HCT116 (cell line): ENCODE measurements around the gene MRTFB. TPM values are rescaled to one million over a fixed set of nuclear protein-coding genes. Genes with fewer than 3 reads are reported as not detected.

Experiments used
- ATAC-seq: fragments of 200-7000 bp; cut with Tn5 transposase; 2 replicates; pipeline ENCODE4 v1.9.1; 2020; ENCODE audit warnings: mild to moderate bottlenecking, moderate library complexity
- BruUV-seq: library from RNA; stranded (reverse); fragments of 400-500 nt; replicated peaks from 2 replicates; lab custom pipeline; 2021; lab: Mats Ljungman, UMichigan
- CTCF ChIA-PET: fragments of 300-600 bp; sonication (Branson Sonifier 250); formaldehyde crosslinking; loops from one replicate; lab custom pipeline; 2021; ENCODE audit warnings: antibody characterized with exemption; lab: Charles Lee
- POLR2A ChIA-PET: fragments of 300-600, 350-600 bp; sonication (Branson Sonifier 250); formaldehyde crosslinking; loops from one replicate; lab custom pipeline; 2021; ENCODE audit warnings: antibody characterized with exemption; lab: Charles Lee
- RAD21 ChIA-PET, 2 experiments: fragments of 300-600 bp; sonication (Branson Sonifier 250); formaldehyde crosslinking; loops; one replicate each; lab custom pipeline; 2023; ENCODE audit warnings: low total read pairs in 2 of 2; ENCODE audit not compliant: uncharacterized antibody in 2 of 2, unreplicated experiment in 2 of 2, low non-redundant PET in 1 of 2; lab: Charles Lee
- DNase-seq: peaks from one replicate; pipeline ENCODE4 v3.0.0-alpha.2; 2010; ENCODE audit warnings: low read depth, low spot score
- H2AFZ ChIP-seq: fragments of 200-600 bp; shearing (Covaris generic), sonication (generic); 2 replicates; pipeline ENCODE4 v1.6.1; 2017; ENCODE audit warnings: low read depth, mixed run types, mixed read lengths, antibody characterized with exemption, low read length; ENCODE audit not compliant: poor library complexity, severe bottlenecking
- H3K27ac ChIP-seq: 2 replicates; pipeline ENCODE4 v1.5.1; 2012; ENCODE audit warnings: low read depth, low read length
- H3K27me3 ChIP-seq: fragments of 200-600 bp; sonication (generic); 2 replicates; pipeline ENCODE4 v1.6.1; 2016; ENCODE audit warnings: mixed run types, low read length, mixed read lengths; ENCODE audit not compliant: insufficient read depth
- H3K36me3 ChIP-seq, 2 experiments: fragments of 200-500 bp in 1 of 2; fragments of 200-600 bp in 1 of 2; sonication (Bioruptor generic) in 1 of 2; sonication (generic) in 1 of 2; 2 replicates each; pipeline versions ENCODE4 v1.5.1 to v1.6.1; 2014 to 2016; ENCODE audit warnings: low read length in 2 of 2, inconsistent platforms in 1 of 2, mixed read lengths in 1 of 2, mixed run types in 1 of 2; ENCODE audit not compliant: insufficient read depth in 2 of 2, control insufficient read depth in 1 of 2
- H3K4me1 ChIP-seq, 2 experiments: fragments of 200-600 bp in 1 of 2; sonication (generic) in 1 of 2; 2 replicates each; pipeline versions ENCODE4 v1.5.1 to v1.6.1; 2012 to 2017; ENCODE audit warnings: low read length in 2 of 2, inconsistent platforms in 1 of 2, mild to moderate bottlenecking in 1 of 2, mixed read lengths in 1 of 2, mixed run types in 1 of 2, moderate library complexity in 1 of 2; ENCODE audit not compliant: insufficient read depth in 2 of 2, control insufficient read depth in 1 of 2
- H3K4me2 ChIP-seq: fragments of 200-600 bp; sonication (generic); 2 replicates; pipeline ENCODE4 v1.6.1; 2017; ENCODE audit warnings: mixed run types, low read length, mixed read lengths
- H3K4me3 ChIP-seq, 2 experiments: fragments of 200-600 bp in 1 of 2; sonication (generic) in 1 of 2; replicated peaks in 1 of 2; 2 replicates each; pipeline ENCODE4 v1.5.1; 2011 to 2016; ENCODE audit warnings: low read length in 2 of 2, control low read depth in 1 of 2, low read depth in 1 of 2, mild to moderate bottlenecking in 1 of 2, mixed read lengths in 1 of 2, mixed run types in 1 of 2
- H3K79me2 ChIP-seq: fragments of 200-600 bp; sonication (generic); 2 replicates; pipeline ENCODE4 v1.6.1; 2017; ENCODE audit warnings: mild to moderate bottlenecking, mixed run types, low read length, moderate library complexity, mixed read lengths; ENCODE audit not compliant: insufficient read depth
- H3K9ac ChIP-seq: fragments of 200-600 bp; sonication (generic); 2 replicates; pipeline ENCODE4 v1.6.1; 2016; ENCODE audit warnings: low read length, mixed read lengths
- H3K9me2 ChIP-seq: fragments of 200-600 bp; sonication (generic), shearing (Covaris generic); 2 replicates; pipeline ENCODE4 v1.6.1; 2017; ENCODE audit warnings: mixed run types, mild to moderate bottlenecking, moderate library complexity; ENCODE audit not compliant: insufficient read depth
- H3K9me3 ChIP-seq, 2 experiments: fragments of 200-500 bp in 1 of 2; fragments of 200-600 bp in 1 of 2; sonication (Bioruptor generic) in 1 of 2; sonication (generic) in 1 of 2; 2 replicates each; pipeline ENCODE4 v1.6.1; 2014 to 2017; ENCODE audit warnings: low read length in 2 of 2, mixed read lengths in 2 of 2, inconsistent platforms in 1 of 2, low read depth in 1 of 2, mild to moderate bottlenecking in 1 of 2, mixed run types in 1 of 2, moderate library complexity in 1 of 2; ENCODE audit not compliant: control insufficient read depth in 1 of 2, insufficient read depth in 1 of 2
- H4K20me1 ChIP-seq: fragments of 200-600 bp; sonication (generic), shearing (Covaris generic); 2 replicates; pipeline ENCODE4 v1.6.1; 2017; ENCODE audit warnings: mixed run types, mild to moderate bottlenecking, moderate library complexity; ENCODE audit not compliant: insufficient read depth
- CEBPB ChIP-seq: IDR thresholded peaks from 2 replicates; pipeline ENCODE4 v1.6.1; 2012; ENCODE audit warnings: low read depth
- EGR1 ChIP-seq: IDR thresholded peaks from 2 replicates; pipeline ENCODE4 v1.6.1; 2012; ENCODE audit warnings: low read depth
- ELF1 ChIP-seq: IDR thresholded peaks from 2 replicates; pipeline ENCODE4 v1.6.1; 2012; ENCODE audit warnings: low read depth, borderline replicate concordance
- EZH2 ChIP-seq: fragments of 200-600 bp; sonication (generic); IDR thresholded peaks from 2 replicates; pipeline ENCODE4 v1.6.1; 2017; ENCODE audit warnings: antibody characterized with exemption, mixed run types
- EZH2phosphoT487 ChIP-seq: fragments of 200-600 bp; IDR thresholded peaks from 2 replicates; pipeline ENCODE4 v1.6.1; 2018; ENCODE audit warnings: antibody characterized with exemption, borderline replicate concordance
- FOSL1 ChIP-seq: IDR thresholded peaks from 2 replicates; pipeline ENCODE4 v1.6.1; 2012; ENCODE audit warnings: low read depth
- POLR2A ChIP-seq: IDR thresholded peaks from 2 replicates; pipeline ENCODE4 v1.7.0; 2011; ENCODE audit warnings: borderline replicate concordance; ENCODE audit not compliant: insufficient read depth, insufficient read length; ENCODE audit errors: extremely low read depth
- POLR2AphosphoS5 ChIP-seq: IDR thresholded peaks from 2 replicates; pipeline ENCODE4 v1.6.1; 2011; ENCODE audit warnings: mild to moderate bottlenecking, low read depth, low read length, moderate library complexity
- SIN3A ChIP-seq: IDR thresholded peaks from 2 replicates; pipeline ENCODE4 v1.6.1; 2012; ENCODE audit warnings: low read depth
- SRF ChIP-seq: IDR thresholded peaks from 2 replicates; pipeline ENCODE4 v1.6.1; 2012; ENCODE audit warnings: low read depth
- TCF7L2 ChIP-seq: IDR thresholded peaks from 2 replicates; pipeline ENCODE4 v1.7.0; 2011; ENCODE audit warnings: borderline replicate concordance, inconsistent platforms; ENCODE audit not compliant: insufficient read depth, insufficient read length; ENCODE audit errors: extremely low read depth
- YY1 ChIP-seq: IDR thresholded peaks from 2 replicates; pipeline ENCODE4 v1.6.1; 2011; ENCODE audit warnings: low read length, low read depth, moderate library complexity, mild to moderate bottlenecking; ENCODE audit not compliant: insufficient replicate concordance; ENCODE audit errors: extremely low read depth
- intact Hi-C: fragments of 100-400 bp; cut with micrococcal nuclease; formaldehyde crosslinking; loops from 2 replicates; pipeline ENCODE4 v1.10.0; 2022
- total RNA-seq: library from RNA; stranded (reverse); gene quantifications from one replicate; pipeline ENCODE4 v1.2.1, GENCODE V29; 2021; ENCODE audit not compliant: unreplicated experiment
- TF ChIP-seq, protein P1 (sequence below), 3 experiments: fragments of 200-600 bp in 1 of 3; sonication (generic) in 1 of 3; IDR thresholded peaks in 2 of 3; conservative IDR thresholded peaks in 1 of 3; 2 replicates each; pipeline ENCODE4 v1.5.1; 2012 to 2017; ENCODE audit warnings: low read depth in 2 of 3, low read length in 2 of 3, antibody characterized with exemption in 1 of 3, borderline replicate concordance in 1 of 3, control low read depth in 1 of 3, mild to moderate bottlenecking in 1 of 3, mixed read lengths in 1 of 3, mixed run types in 1 of 3, moderate library complexity in 1 of 3; ENCODE audit not compliant: insufficient read depth in 1 of 3
- TF ChIP-seq, protein P2 (sequence below): IDR thresholded peaks from 2 replicates; pipeline ENCODE4 v1.6.1; 2012
- TF ChIP-seq, protein P3 (sequence below): IDR thresholded peaks from 2 replicates; pipeline ENCODE4 v1.6.1; 2012
- TF ChIP-seq, protein P4 (sequence below): IDR thresholded peaks from 2 replicates; pipeline ENCODE4 v1.6.1; 2011; ENCODE audit warnings: mild to moderate bottlenecking, low read length, moderate library complexity; ENCODE audit not compliant: insufficient replicate concordance; ENCODE audit errors: extremely low read depth

The MRTFB gene
- total RNA-seq, 1 experiment from 2014 or later, result 39.0 TPM

DNA sequence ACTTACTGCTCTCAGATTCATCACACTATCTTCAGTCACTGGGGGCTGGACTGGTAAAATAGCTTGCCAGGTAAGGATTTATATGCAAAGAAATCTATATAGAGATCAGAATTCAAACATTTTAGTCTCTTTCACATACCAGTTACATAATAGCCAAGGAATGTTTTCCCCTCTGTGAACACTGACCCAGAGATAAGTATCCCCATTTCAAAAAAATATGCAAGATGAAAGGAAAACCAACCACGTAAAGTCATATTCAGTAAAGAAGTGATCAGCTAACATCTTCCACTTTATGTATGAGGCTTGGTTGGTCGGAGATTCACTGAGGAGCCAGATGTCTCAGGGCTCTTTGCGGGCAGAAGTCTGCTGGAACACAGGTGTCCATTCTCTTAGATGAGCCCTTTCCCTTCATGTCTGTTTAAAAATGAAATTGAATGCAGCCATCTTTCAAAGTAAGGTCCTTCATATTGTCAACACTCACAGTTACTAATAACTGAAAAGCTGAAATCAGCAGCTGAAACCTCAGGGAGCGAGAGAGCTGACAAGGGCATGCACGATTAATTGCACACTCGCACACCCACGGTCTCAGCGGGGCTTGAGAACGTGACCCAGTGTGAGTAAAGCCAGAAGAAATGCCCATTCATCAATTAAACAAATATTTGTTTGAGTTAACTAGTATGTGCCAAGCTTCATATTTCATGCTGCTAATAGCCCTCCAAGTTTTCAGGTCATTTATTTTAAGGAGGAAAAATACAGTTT is 161.2 kb downstream of the MRTFB start:
- no peak for ATAC-seq
- Histone ChIP-seq H3K4me3 (no peak overlapping the region), H3K4me1 (no peaks in the 10 kb centered on the region), H4K20me1 (no peaks in the 10 kb centered on the region), H3K9me3 (no peaks in the 10 kb centered on the region), H3K9me2 (no peaks in the 10 kb centered on the region), H3K9ac (no peak overlapping the region), H3K79me2 (no peaks in the 10 kb centered on the region), H3K36me3 (peaks cover 4% of the 10 kb centered on the region in 2 experiments; a peak in 1 of 4 replicates), H3K27me3 (no peaks in the 10 kb centered on the region), H3K4me2 (no peak overlapping the region), H3K27ac (no peak overlapping the region), H2AFZ (no peak overlapping the region)
- RAD21 ChIA-PET, result no interaction called here
- TF ChIP-seq SIN3A (no peak), FOSL1 (no peak), POLR2A (no peak), ELF1 (no peak), EZH2 (no peak), EZH2phosphoT487 (no peak), CEBPB (no peak)
- POLR2A ChIA-PET, result no interaction called here
- DNase-seq, result no peak
- CTCF ChIA-PET, result no interaction called here
- BruUV-seq, result no TSS peak
- intact Hi-C loops, result no loop called here

DNA sequence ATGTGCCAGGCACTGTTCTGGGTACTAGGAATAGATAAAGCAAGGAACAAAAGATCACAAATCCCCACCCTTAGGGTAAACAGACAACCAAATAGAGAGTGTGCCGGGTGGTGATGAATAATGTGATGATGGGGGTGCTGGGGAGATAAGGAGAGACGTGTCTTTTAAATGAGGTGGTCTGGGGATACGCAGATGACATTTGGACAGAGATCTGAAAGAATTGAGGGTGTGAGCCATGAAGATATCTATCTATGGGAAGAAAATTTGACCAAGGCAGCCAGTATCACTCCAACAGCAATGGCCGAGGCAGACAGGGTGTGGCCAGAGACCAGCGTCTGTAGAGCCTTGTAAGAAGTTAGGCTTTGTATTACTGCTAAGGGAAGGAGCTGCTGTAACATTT is 165.3 kb downstream of the MRTFB start:
- intact Hi-C loops, result no loop called here
- RAD21 ChIA-PET, result no interaction called here
- no peak for ATAC-seq
- TF ChIP-seq, protein P1, sequence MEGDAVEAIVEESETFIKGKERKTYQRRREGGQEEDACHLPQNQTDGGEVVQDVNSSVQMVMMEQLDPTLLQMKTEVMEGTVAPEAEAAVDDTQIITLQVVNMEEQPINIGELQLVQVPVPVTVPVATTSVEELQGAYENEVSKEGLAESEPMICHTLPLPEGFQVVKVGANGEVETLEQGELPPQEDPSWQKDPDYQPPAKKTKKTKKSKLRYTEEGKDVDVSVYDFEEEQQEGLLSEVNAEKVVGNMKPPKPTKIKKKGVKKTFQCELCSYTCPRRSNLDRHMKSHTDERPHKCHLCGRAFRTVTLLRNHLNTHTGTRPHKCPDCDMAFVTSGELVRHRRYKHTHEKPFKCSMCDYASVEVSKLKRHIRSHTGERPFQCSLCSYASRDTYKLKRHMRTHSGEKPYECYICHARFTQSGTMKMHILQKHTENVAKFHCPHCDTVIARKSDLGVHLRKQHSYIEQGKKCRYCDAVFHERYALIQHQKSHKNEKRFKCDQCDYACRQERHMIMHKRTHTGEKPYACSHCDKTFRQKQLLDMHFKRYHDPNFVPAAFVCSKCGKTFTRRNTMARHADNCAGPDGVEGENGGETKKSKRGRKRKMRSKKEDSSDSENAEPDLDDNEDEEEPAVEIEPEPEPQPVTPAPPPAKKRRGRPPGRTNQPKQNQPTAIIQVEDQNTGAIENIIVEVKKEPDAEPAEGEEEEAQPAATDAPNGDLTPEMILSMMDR (IDR thresholded peaks at IDR 0.05 in 2 of 3, conservative IDR thresholded peaks at IDR 0.05 in 1 of 3; ENCODE audit: borderline replicate concordance in 1 of 3, insufficient read depth in 1 of 3, low read depth in 2 of 3, low read length in 2 of 3), result no peak
- TF ChIP-seq SRF, result no peak
- no peak for TF ChIP-seq EGR1
- TF ChIP-seq, protein P2, sequence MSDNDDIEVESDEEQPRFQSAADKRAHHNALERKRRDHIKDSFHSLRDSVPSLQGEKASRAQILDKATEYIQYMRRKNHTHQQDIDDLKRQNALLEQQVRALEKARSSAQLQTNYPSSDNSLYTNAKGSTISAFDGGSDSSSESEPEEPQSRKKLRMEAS, result no peak
- TF ChIP-seq, protein P3, sequence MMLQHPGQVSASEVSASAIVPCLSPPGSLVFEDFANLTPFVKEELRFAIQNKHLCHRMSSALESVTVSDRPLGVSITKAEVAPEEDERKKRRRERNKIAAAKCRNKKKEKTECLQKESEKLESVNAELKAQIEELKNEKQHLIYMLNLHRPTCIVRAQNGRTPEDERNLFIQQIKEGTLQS, result no peak
- no peak for TF ChIP-seq SIN3A
- no peak for TF ChIP-seq POLR2AphosphoS5
- TF ChIP-seq, protein P4, sequence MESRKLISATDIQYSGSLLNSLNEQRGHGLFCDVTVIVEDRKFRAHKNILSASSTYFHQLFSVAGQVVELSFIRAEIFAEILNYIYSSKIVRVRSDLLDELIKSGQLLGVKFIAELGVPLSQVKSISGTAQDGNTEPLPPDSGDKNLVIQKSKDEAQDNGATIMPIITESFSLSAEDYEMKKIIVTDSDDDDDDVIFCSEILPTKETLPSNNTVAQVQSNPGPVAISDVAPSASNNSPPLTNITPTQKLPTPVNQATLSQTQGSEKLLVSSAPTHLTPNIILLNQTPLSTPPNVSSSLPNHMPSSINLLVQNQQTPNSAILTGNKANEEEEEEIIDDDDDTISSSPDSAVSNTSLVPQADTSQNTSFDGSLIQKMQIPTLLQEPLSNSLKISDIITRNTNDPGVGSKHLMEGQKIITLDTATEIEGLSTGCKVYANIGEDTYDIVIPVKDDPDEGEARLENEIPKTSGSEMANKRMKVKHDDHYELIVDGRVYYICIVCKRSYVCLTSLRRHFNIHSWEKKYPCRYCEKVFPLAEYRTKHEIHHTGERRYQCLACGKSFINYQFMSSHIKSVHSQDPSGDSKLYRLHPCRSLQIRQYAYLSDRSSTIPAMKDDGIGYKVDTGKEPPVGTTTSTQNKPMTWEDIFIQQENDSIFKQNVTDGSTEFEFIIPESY, result no peak
- TF ChIP-seq EZH2, result no peak
- TF ChIP-seq TCF7L2, result no peak
- no peak for TF ChIP-seq POLR2A
- TF ChIP-seq YY1, result no peak

More for the DNA sequence above, 165.3 kb downstream of the MRTFB start:
- Histone ChIP-seq H3K36me3 (peaks cover 16 to 17% of the 10 kb centered on the region in 2 experiments; a peak in 3 of 4 replicates), H3K4me3 (no peak overlapping the region), H4K20me1 (no peaks in the 10 kb centered on the region), H3K9me3 (no peaks in the 10 kb centered on the region), H3K27ac (no peak overlapping the region), H3K4me1 (no peaks in the 10 kb centered on the region), H3K4me2 (no peak overlapping the region), H2AFZ (no peak overlapping the region), H3K27me3 (no peaks in the 10 kb centered on the region), H3K9me2 (no peaks in the 10 kb centered on the region), H3K9ac (no peak overlapping the region), H3K79me2 (no peaks in the 10 kb centered on the region)
- BruUV-seq, result no TSS peak
- ChIA-PET CTCF (no interaction called here), POLR2A (no interaction called here)
- DNase-seq, result no peak
